SIG-M5 (cell line): ENCODE measurements around the gene ZNF142.

ENCODE experiments used
- DNase-seq: peaks from one replicate; lab custom pipeline; 2025; lab: John Stamatoyannopoulos, UW

Gene ZNF142

DNA sequence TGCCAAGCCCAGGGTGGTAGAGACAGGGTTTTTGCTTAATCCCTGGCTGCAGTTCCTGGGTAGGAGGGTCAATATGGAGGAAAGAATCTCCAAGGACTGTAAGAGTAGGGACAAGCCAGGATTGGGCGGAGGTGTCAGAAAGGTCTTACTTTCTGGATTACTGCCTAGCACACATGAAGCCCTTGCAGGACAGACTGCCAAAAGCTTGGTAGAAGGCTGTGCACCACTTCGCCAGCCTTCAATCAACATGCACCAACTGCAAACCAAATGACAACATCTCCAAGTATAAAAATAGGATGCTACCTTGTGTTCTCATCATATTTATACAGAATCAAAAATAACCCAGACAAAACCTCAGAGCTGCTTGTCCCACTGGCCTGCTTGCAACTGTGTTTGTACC lies 3.7 kb downstream of the ZNF142 start:
- DNase-seq: no peak

- DNase-seq: no peak
Observed at GRCh38 chr2:218648787-218649100, 10.7 kb downstream of the ZNF142 start.

- no peak for DNase-seq
Observed at GRCh38 chr2:218648088-218648786, 11.2 kb downstream of the ZNF142 start.

DNA sequence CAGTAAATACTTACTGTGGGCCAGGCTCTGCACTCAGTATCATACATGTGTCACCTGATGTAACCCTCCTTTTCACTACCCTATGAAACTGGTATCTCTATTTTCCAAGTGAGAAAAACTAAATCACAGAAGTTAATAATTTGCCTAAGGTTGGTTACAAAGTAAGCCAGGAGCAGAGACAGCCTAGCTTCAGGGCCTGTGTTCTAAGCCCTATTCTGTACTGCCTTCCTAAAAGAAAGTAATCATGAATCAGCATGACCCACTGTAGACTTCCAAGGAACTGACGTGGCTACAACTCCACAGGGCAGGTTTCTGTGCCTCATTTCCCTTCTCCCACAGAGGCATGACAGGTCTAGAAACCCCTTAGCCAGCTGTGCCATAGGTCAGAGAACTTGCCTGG lies 14.3 kb downstream of the ZNF142 start:
- no peak for DNase-seq

GRCh38 chr2:218644721-218645120 lies 14.7 kb downstream of the ZNF142 start:
- no peak for DNase-seq

DNA sequence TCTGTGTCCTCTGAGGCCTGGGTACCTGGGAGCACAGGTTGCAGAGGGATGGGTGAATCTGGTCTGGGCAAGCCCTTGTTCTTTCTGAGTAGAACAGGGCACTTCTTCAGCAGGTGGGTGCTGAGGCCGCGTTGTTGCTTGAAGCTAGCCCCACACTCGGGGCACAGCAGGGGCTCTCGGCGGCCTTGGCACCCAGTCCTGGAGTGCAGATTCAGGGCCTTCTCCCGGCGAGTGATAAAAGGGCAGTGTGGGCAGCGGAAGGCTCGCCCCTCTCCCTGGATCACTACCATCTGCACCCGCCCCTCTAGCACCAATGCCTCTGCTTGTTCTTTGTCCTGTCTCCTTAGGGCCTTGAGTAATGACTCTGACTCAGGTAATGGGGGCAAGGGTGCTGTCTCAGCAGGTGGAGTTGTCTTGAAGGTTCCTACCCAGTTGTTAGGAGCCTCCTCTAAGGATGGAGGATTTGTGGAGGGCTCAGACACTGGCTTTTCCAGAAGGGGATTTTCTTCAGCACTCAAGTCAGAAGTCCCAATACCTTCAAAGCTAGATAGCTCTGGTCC lies 15.6 kb downstream of the ZNF142 start:
- no peak for DNase-seq

GRCh38 chr2:218642786-218643185 lies 16.6 kb downstream of the ZNF142 start:
- no peak for DNase-seq

DNA sequence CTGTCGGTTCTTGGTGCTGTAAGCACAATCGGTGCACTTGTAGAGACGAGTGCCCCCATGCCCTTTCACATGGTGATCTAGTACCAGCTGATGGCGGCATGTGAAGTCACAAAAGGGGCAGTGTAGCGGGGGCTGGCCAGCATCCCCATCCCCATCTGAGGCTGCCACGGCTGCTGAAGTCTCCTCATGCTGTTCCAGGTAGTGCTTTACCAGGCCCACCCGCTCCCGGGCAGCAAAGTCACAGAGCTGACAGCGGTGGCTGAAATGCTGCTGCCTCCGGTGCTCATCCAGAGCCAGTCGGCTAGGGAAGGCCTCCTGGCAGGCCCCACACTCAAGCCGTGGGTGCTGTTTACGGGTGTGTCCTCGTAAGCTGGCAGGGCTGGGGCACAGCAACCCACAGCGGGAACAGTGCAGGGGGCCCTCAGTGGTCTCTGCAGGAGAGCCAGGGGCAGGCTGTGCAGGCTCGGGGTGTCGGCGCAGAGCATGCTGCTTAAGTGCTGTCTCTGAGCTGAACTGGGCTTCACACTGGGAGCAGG lies 17.2 kb downstream of the ZNF142 start:
- no peak for DNase-seq

DNA sequence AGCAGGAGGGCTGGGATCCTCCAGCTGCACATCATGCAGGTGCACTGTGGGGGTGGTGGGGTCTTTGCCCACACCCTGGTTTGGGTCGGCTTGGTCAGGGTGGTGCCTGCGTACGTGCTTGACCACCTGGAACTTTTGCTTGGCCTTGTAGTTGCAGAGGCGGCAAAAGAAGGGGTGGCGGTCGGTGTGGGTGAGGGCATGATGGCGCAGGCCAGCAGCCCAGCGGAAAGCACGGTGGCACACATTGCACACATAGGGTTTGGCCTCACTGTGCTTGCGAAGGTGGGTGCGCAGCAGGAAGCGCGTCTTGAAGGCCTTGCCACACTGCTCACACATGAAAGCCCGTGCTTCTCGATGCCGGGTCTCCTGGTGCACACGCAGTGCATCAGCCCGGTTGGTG lies 21.1 kb downstream of the ZNF142 start:
- DNase-seq: no peak

DNA sequence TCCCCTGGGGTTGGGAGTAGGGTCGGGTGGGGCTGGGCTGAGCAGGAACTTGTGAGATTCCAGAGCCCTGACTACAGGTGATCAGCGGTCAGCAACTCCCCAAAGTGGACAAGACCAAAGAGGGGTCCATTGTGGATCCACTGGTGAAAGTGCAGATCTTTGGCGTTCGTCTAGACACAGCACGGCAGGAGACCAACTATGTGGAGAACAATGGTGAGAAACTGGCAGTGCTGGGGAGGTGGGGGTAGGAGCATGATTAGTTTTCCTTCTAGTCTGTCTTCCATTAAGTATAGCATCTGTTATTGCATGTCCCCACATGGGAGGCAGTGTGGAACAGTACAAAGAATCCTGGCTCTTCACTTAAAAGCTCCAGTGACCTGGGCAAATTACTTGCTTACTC lies 23.7 kb downstream of the ZNF142 start:
- DNase-seq: no peak

DNA sequence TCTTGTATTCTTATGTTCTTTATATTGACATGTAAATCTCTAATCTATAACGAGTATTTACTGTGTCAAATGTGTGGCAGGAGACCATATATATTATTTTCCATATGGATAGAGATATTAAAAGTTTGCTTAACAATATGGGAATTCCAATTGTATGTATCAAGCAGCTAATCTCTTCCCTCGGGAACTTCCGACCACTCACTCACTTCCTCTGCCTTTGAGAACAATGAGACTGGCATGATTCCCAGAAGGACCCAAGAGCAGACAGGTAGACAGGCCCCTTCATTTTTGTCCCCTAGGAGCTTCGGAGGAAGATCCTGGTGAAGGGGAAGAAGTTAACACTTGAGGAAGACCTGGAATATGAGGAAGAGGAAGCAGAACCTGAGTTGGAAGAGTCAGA lies 27.6 kb downstream of the ZNF142 start:
- DNase-seq: no peak

DNA sequence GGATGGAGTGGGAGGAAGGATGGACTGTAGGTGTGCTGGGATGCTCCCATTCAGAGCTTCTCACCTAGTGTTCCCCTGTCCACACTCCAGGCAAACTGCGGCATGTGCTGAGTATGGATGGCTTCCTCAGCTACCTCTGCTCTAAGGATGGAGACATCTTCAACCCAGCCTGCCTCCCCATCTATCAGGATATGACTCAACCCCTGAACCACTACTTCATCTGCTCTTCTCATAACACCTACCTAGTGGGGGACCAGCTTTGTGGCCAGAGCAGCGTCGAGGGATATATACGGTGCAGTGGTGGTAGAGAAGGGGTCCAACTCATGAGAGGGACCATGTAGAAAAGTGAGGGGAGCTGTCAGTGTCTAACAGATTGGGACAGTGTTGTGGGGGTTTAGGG lies 31.5 kb downstream of the ZNF142 start:
- DNase-seq: no peak

GRCh38 chr2:218626369-218626768 lies 33.1 kb downstream of the ZNF142 start:
- DNase-seq: no peak

DNA sequence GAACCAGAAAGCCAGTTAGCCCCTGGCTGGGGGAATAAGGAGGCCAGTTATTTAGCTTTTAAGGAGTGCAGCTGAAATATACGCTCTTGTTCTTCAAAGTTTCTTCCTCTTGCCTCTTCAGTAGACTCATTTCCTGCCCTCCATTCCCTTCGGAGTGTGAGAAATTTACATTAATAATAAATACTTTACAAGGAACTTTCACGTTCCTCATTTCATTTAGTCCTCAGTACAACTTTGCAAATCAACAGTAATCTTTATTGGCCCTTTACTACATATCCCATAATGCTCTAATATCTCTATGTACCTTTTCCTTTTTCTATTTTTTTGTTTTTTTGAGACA lies 36.1 kb downstream of the ZNF142 start:
- DNase-seq: no peak

DNA sequence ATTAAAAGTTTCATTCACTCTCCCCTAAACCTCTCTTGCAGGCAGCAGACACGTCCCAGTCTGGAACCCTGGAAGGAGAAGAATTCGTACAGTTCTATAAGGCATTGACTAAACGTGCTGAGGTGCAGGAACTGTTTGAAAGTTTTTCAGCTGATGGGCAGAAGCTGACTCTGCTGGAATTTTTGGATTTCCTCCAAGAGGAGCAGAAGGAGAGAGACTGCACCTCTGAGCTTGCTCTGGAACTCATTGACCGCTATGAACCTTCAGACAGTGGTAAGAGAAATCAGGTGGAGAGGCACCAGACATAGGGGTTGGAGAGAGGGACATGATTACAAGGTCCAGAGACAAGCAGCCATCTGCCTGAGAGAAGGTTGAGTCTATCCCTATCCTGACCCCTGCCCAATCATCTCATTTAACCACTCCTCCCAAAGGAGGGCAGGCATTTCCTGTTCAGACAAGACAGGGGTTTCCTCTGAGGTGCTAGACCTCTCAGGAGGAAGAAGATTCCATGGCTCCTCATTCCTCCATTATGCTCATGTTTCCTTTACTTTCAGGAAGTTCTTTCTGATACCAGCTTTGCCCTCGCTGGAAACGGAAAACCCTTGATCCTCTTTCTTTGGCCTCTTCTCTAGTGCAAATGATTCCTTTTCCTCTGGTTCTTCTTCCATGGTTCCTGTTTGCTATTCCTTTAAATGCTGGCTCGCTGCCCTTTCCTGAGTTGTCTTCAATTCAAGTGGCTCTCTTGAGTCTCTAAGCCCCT lies 36.6 kb downstream of the ZNF142 start:
- DNase-seq: no peak

DNA sequence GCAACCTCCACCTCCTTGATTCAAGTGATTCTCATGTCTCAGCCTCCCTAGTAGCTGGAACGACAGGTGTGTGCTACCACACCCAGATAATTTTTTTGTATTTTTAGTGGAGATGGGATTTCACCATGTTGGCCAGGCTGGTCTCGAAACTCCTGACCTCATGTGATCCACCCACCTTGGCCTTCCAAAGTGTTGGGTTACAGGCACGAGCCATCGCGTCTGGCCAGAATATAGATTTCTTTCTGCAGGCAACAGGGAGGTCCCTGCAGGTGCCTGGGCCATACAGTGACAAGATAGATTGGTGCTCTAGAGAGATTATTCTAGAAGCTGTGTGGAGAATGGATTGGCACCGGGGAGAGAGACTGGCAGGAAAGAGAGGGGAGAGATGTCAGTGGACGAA lies 38.4 kb downstream of the ZNF142 start:
- no peak for DNase-seq

GRCh38 chr2:218618102-218618860 lies 41.1 kb downstream of the ZNF142 start:
- DNase-seq: no peak

DNA sequence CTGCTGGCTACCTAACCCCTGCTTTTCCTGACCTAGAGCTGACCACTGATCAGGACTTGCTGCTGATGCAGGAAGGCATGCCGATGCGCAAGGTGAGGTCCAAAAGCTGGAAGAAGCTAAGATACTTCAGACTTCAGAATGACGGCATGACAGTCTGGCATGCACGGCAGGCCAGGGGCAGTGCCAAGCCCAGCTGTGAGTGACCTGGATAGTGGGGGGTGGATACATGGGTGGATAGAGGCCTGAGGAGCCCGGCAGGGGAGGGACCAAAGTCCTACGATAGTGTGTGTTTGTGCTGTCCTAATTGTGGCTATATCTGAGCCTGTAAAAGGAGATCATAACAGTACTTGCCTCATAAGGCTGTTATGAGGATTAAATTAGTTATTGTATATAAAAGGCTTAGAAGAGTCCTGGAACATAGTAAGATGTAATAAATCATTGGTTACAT lies 43.5 kb downstream of the ZNF142 start:
- DNase-seq: no peak

DNA sequence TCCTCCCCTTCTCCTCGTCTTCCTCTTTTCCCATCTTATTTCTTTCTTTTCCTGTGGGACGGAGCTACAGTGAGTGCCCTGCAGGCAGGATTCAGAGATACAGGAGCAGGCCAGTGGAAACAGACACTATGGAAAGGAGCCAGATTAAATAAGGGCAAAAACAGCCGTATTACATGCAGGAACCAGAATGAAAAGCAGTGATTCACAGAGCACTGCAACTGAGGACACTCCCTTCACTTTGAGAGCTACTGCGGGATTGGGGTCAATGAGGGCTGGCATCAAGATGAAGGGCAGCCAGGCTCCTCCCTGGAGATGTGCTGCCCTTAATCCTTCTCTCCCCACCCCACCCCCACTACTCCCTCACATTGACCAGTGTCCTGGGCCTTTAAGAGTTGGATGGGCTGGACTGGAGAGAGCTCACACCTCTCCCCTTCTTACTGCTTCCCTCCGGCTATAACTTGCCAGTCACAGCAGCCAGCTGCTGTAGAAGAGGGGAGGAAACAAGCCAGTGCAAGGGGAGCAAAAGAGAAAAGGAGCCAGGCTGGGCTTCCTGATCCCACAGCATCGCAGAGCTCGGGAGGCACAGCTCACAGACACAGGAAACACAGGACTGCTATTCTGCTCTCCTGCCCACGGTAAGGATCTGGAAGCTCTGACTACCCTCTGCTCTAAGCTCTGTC lies 51.8 kb downstream of the ZNF142 start, which contains the start of gene PLCD4:
Gene PLCD4, plus strand, starts transcription at position 464 of the 680 bp plus-strand sequence. CDS start 7,841 bp downstream, outside the sequence.
- no peak for DNase-seq

DNA sequence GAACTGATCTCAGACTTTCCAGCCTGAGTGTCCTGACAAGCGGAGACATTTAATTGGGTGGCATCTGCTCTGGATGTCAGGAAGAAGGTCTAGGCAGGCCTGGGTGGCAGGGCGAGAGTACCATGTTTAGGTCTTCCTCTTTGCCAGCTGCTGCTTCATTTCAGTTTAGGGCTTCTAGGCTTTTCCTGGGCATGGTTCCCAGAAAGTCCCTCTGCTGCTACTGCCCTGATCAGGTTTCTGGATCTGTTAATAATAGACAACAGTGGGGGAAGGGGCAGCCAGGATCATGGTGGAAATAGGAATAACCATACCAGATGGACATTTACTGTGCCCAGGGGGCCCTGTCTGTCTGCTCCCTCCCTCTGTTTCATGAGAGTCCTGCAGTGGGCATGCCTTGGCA lies 54.0 kb downstream of the ZNF142 start:
- DNase-seq: no peak
